ENCODE measurements around the gene RHOBTB3.
"Not testable (repeated sequence)": the region's sequence is repeated elsewhere in the genome, so short reads cannot be mapped to it uniquely, and the experiment has no call there.

Gene RHOBTB3

DNA sequence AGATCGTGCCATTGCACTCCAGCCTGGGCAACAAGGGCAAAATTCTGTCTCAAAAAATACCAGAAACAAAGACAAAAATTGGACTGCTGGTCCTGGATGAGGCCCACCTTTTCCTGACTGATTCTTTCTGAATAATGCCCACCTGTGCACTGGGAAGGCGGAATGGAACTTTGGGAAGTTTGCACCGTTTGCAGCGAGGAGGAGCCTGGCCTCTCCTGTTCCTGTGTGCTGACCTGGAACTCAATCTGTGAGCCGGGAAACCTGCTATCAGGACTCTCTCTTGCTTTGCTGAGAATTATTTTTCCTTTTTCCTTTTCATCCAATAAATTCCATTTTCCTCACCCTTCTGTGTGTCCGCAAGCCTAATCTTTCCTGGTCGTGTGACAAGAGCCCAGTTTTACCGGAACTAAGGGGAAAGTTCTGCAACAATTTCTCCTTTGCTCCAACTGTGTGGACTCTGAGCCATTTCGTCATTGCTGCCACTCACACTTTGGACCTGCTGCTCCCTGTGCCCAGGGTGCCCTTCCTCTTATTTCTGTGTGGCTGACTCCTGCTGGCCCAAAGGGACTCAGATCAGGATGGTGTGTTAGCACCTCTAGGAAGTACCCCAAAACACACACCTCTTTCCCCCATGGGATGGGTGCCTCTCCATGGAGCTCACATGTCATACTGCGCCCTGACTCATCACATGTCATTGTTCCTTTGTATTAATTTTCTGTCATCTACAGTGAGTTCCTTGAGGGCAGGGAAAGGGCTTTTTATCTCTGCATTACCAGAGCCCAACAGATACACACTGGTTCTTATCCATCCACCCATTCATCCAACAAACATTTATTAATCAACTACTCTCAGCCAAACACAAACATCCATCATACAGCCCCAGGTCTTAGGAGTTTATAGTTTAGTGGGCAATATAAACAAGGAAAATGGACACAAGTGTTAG is 96.1 kb downstream of the RHOBTB3 start:
- DNase-seq (ENCODE audit: low read depth, low spot score), result no peak
- ChIA-PET CTCF (interaction anchor here (1.1 to 1.6 kb wide), 2 partner anchors 19 to 46 kb away, joined by 4 read pairs; no protein-coding TSS in a partner anchor), POLR2A (no interaction called here)

DNA sequence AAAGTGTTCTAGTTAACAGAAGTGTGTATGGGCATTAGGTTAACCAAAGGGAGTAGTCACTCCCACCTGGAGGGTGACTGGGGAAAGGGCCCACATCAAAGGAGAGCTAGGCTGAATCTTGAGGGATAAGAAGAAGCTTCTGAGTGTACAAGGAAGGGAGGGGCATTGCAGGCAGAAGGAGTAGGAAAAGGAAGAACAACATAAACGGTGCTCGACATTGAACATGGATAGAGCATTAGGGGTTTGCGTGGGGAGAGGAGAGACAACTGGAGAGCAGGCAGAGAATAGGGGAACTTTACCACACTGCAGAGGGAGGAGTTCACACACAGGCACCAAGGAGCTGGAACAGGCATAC is 96.7 kb downstream of the RHOBTB3 start:
- ChIA-PET CTCF (interaction anchor here (0.7 to 1.6 kb wide), 6 partner anchors 8 to 164 kb away, joined by 3 to 4 read pairs (median 4); no protein-coding TSS in a partner anchor), POLR2A (no interaction called here)
- no peak overlapping the region for H3K4me3 ChIP-seq (ENCODE audit: low read depth, low read length)
- no peak for DNase-seq (ENCODE audit: low read depth, low spot score)
- TF ChIP-seq, protein P1, sequence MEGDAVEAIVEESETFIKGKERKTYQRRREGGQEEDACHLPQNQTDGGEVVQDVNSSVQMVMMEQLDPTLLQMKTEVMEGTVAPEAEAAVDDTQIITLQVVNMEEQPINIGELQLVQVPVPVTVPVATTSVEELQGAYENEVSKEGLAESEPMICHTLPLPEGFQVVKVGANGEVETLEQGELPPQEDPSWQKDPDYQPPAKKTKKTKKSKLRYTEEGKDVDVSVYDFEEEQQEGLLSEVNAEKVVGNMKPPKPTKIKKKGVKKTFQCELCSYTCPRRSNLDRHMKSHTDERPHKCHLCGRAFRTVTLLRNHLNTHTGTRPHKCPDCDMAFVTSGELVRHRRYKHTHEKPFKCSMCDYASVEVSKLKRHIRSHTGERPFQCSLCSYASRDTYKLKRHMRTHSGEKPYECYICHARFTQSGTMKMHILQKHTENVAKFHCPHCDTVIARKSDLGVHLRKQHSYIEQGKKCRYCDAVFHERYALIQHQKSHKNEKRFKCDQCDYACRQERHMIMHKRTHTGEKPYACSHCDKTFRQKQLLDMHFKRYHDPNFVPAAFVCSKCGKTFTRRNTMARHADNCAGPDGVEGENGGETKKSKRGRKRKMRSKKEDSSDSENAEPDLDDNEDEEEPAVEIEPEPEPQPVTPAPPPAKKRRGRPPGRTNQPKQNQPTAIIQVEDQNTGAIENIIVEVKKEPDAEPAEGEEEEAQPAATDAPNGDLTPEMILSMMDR (IDR thresholded peaks at IDR 0.05; ENCODE audit: insufficient read depth, low read length, missing control alignments), result no peak

More for the DNA sequence above, 96.1 kb downstream of the RHOBTB3 start:
- no peak overlapping the region for H3K4me3 ChIP-seq (ENCODE audit: low read depth, low read length)
- TF ChIP-seq, protein P1 (IDR thresholded peaks at IDR 0.05; ENCODE audit: insufficient read depth, low read length, missing control alignments), result no peak

- ChIA-PET POLR2A (no interaction called here), CTCF (no interaction called here)
- no peak overlapping the region for H3K4me3 ChIP-seq (ENCODE audit: low read depth, low read length)
- TF ChIP-seq, protein P1 (IDR thresholded peaks at IDR 0.05; ENCODE audit: insufficient read depth, low read length, missing control alignments), result no peak
- DNase-seq (ENCODE audit: low read depth, low spot score), result no peak
Observed at GRCh38 chr5:95830226-95830625, 99.1 kb downstream of the RHOBTB3 start.

GRCh38 chr5:95832664-95833063 is 101.5 kb downstream of the RHOBTB3 start:
- H3K4me3 ChIP-seq (ENCODE audit: low read depth, low read length), result no peak overlapping the region
- TF ChIP-seq, protein P1 (IDR thresholded peaks at IDR 0.05; ENCODE audit: insufficient read depth, low read length, missing control alignments), result no peak
- POLR2A ChIA-PET, result no interaction called here
- DNase-seq (ENCODE audit: low read depth, low spot score), result no peak
- CTCF ChIA-PET, result interaction anchor here (0.9 to 2.0 kb wide), 2 partner anchors 52 to 169 kb away, joined by 3 to 8 read pairs; no protein-coding TSS in a partner anchor

DNA sequence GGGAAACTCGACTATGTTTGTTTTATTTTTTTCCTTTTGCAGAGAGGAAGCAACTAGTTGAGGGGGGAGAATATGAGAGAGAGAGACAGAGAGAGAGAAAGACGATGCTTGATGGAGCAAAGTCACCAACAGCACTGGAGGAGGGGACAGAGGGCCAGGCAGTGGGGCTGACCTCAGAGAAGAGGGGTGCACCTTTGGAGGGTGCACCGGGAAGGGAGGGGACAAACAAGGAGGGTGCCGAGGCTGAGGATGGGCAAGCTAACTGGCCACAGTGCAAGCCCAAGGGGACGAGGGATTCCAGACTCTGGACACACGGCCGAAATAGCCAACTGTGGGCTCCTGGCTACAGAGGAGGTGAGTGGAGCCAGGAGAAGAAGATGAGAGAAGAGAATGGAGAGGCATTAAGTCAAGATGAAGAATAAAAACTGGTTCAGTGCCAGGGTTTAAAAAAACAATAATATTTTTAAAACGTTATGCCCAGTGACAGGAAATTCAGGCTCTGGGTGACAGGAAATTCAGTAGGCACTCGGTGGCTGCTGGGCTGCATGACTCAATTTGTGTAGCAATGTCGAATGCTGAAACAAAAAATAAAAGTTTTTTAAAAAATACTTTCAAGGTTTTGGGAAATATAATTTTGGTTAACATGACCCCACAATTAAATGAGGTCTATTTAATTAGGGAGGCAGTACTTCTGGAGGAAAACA is 104.7 kb downstream of the RHOBTB3 start:
- POLR2A ChIA-PET, result no interaction called here
- CTCF ChIA-PET, result interaction anchor here (1.5 to 17.3 kb wide), 4 partner anchors 12 to 172 kb away, joined by 4 to 318 read pairs (median 36); no protein-coding TSS in a partner anchor
- no peak overlapping the region for H3K4me3 ChIP-seq (ENCODE audit: low read depth, low read length)
- TF ChIP-seq, protein P1 (IDR thresholded peaks at IDR 0.05; ENCODE audit: insufficient read depth, low read length, missing control alignments), result no peak
- no peak for DNase-seq (ENCODE audit: low read depth, low spot score)

DNA sequence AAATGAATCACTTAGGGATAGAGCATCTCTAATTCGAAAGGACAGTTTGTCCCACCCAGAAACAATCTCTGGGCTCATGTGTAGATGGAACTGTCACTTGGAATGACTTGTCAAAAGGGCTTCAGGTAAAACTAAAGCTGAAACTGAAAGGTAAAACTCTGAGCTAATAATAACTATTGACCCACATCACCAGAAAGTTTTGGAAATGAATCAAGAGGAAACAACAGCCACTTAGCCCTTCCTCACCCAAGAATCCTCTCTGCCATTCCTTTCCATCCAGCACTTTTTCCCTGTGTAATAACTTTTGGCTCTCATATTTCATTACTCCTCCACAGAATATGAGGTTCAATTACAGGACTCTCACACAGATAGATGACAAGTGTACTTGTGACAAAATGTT is 105.4 kb downstream of the RHOBTB3 start:
- CTCF ChIA-PET, result interaction anchor here (1.6 to 17.3 kb wide), 4 partner anchors 12 to 192 kb away, joined by 6 to 318 read pairs (median 43); no protein-coding TSS in a partner anchor
- TF ChIP-seq, protein P1 (IDR thresholded peaks at IDR 0.05; ENCODE audit: insufficient read depth, low read length, missing control alignments), result no peak
- POLR2A ChIA-PET, result no interaction called here
- no peak overlapping the region for H3K4me3 ChIP-seq (ENCODE audit: low read depth, low read length)
- no peak for DNase-seq (ENCODE audit: low read depth, low spot score)

DNA sequence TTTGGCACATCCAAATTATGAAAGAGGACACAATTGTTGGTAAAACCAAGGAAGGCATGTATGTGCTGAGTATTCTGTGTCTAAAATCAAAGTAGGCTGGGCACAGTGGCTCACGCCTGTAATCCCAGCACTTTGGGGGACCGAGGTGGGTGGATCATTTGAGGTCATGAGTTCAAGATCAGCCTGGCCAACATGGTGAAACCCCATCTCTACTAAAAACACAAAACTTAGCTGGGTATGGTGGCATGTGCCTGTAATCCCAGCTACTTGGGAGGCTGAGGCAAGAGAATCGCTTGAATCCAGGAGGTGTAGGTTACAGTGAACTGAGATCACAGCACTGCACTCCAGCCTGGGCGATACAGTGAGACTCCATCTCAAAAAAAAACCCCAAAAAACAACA is 105.8 kb downstream of the RHOBTB3 start:
- DNase-seq (ENCODE audit: low read depth, low spot score); H3K4me3 ChIP-seq (ENCODE audit: low read depth, low read length); POLR2A ChIA-PET: not testable (repeated sequence)
- CTCF ChIA-PET, result interaction anchor here (1.6 to 17.3 kb wide), 4 partner anchors 11 to 192 kb away, joined by 6 to 318 read pairs (median 43); no protein-coding TSS in a partner anchor

Measured in AG04449 (cell line).